Measurements from ENCODE around the gene MYRIP. TPM values are rescaled to one million over a fixed set of nuclear protein-coding genes. Genes with fewer than 3 reads are reported as not detected.

Gene MYRIP
- total RNA-seq, 1 experiment from 2014 or later = 0.44 TPM

GRCh38 chr3:40232626-40233025 lies 423.2 kb downstream of the MYRIP start:
- intact Hi-C loops (cut with micrococcal nuclease) = no loop called here
- TF ChIP-seq CTCF (IDR thresholded peaks at IDR 0.05 in 2 of 3, conservative IDR thresholded peaks at IDR 0.05 in 1 of 3; ENCODE audit: borderline replicate concordance in 1 of 3, insufficient read depth in 1 of 3, low read depth in 2 of 3, low read length in 2 of 3) = no peak
- TF ChIP-seq ZFX (IDR thresholded peaks at IDR 0.05) = no peak
- TF ChIP-seq SIN3A (IDR thresholded peaks at IDR 0.05; ENCODE audit: low read depth) = no peak
- no peak for TF ChIP-seq FOSL1 (IDR thresholded peaks at IDR 0.05; ENCODE audit: low read depth)
- no peak for TF ChIP-seq CEBPB (IDR thresholded peaks at IDR 0.05; ENCODE audit: low read depth)
- TF ChIP-seq EZH2 (IDR thresholded peaks at IDR 0.05) = no peak
- no peak for TF ChIP-seq YY1 (IDR thresholded peaks at IDR 0.05; ENCODE audit: extremely low read depth, insufficient replicate concordance, low read depth, low read length)
- no peak for TF ChIP-seq POLR2A (IDR thresholded peaks at IDR 0.05; ENCODE audit: borderline replicate concordance, extremely low read depth, insufficient read depth, insufficient read length)
- TF ChIP-seq POLR2AphosphoS5 (IDR thresholded peaks at IDR 0.05; ENCODE audit: low read depth, low read length) = no peak
- TF ChIP-seq, protein P1, sequence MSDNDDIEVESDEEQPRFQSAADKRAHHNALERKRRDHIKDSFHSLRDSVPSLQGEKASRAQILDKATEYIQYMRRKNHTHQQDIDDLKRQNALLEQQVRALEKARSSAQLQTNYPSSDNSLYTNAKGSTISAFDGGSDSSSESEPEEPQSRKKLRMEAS (IDR thresholded peaks at IDR 0.05) = no peak
- no peak for TF ChIP-seq TCF7L2 (IDR thresholded peaks at IDR 0.05; ENCODE audit: borderline replicate concordance, extremely low read depth, insufficient read depth, insufficient read length)
- H3K79me2 ChIP-seq (ENCODE audit: insufficient read depth, low read length) = no peaks in the 10 kb centered on the region
- no peak overlapping the region for H3K27ac ChIP-seq (ENCODE audit: low read depth, low read length)
- RAD21 ChIA-PET (ENCODE audit: low non-redundant PET in 1 of 2, low total read pairs in 2 of 2, uncharacterized antibody in 2 of 2, unreplicated experiment in 2 of 2) = no interaction called here
- H2AFZ ChIP-seq (ENCODE audit: low read depth, low read length, poor library complexity, severe bottlenecking) = no peak overlapping the region
- POLR2A ChIA-PET = no interaction called here
- no peak overlapping the region for H3K4me3 ChIP-seq (replicated peaks in 1 of 2; ENCODE audit: low read depth in 1 of 2, low read length in 2 of 2)
- DNase-seq (ENCODE audit: low read depth, low spot score) (no peak), ATAC-seq (no peak)
- H3K9me2 ChIP-seq (ENCODE audit: insufficient read depth) = no peaks in the 10 kb centered on the region
- H3K36me3 ChIP-seq (ENCODE audit: control insufficient read depth in 1 of 2, insufficient read depth in 2 of 2, low read length in 2 of 2) = no peaks in the 10 kb centered on the region
- H4K20me1 ChIP-seq (ENCODE audit: insufficient read depth) = no peaks in the 10 kb centered on the region
- no peak overlapping the region for H3K9ac ChIP-seq (ENCODE audit: low read length)
- H3K9me3 ChIP-seq (ENCODE audit: control insufficient read depth in 1 of 2, insufficient read depth in 1 of 2, low read depth in 1 of 2, low read length in 2 of 2) = no peaks in the 10 kb centered on the region
- no peaks in the 10 kb centered on the region for H3K4me1 ChIP-seq (ENCODE audit: control insufficient read depth in 1 of 2, insufficient read depth in 2 of 2, low read length in 2 of 2)
- peaks cover 8% of the 10 kb centered on the region; the same call in 1 of the 2 replicates for H3K27me3 ChIP-seq (ENCODE audit: insufficient read depth, low read length)
- CTCF ChIA-PET = no interaction called here
- BruUV-seq (replicated peaks) = no TSS peak
- no peak overlapping the region for H3K4me2 ChIP-seq (ENCODE audit: low read length)

All from HCT116 (cell line).